ENCODE data around the gene CDH9. TPM values are rescaled to one million over a fixed set of nuclear protein-coding genes. Genes with fewer than 3 reads are reported as not detected.

The CDH9 gene
- total RNA-seq, 2 experiments from 2014 or later: not detected

- no peak for TF ChIP-seq CTCF (IDR thresholded peaks at IDR 0.05)
- POLR2A ChIA-PET: no interaction called here
- no peaks in the 10 kb centered on the region for H3K4me1 ChIP-seq (ENCODE audit: insufficient read depth, low read length)
- H3K36me3 ChIP-seq (ENCODE audit: insufficient read depth, low read length): no peaks in the 10 kb centered on the region
- ATAC-seq (ENCODE audit: poor library complexity): no peak
- H3K27me3 Mint-ChIP-seq: no peaks in the 10 kb centered on the region
- H3K27ac Mint-ChIP-seq: no peak overlapping the region
- no peak overlapping the region for H3K4me3 Mint-ChIP-seq
- H3K27ac ChIP-seq (ENCODE audit: low read depth in 1 of 2, low read length in 2 of 2): no peak overlapping the region
- no peaks in the 10 kb centered on the region for H3K27me3 ChIP-seq (ENCODE audit: control insufficient read depth in 1 of 2, insufficient read depth in 2 of 2, low read length in 2 of 2)
- no peak overlapping the region for H3K4me3 ChIP-seq (ENCODE audit: low read length)
- H3K9me3 Mint-ChIP-seq: peaks cover 17% of the 10 kb centered on the region
- H3K4me1 Mint-ChIP-seq (ENCODE audit: low read depth): no peaks in the 10 kb centered on the region
- CTCF ChIA-PET: no interaction called here
- intact Hi-C loops (cut with DNase I, micrococcal nuclease): no loop called here
- no peaks in the 10 kb centered on the region for H3K36me3 Mint-ChIP-seq (ENCODE audit: low read depth)
- DNase-seq: no peak
- peaks cover 0 to 6% of the 10 kb centered on the region in 2 experiments for H3K9me3 ChIP-seq (ENCODE audit: control insufficient read depth in 1 of 2, insufficient read depth in 1 of 2, low read length in 2 of 2)
Observed at GRCh38 chr5:26986985-26987384, 51.4 kb downstream of the CDH9 start.

GRCh38 chr5:26981750-26982149 lies 56.6 kb downstream of the CDH9 start:
- H3K27me3 ChIP-seq (ENCODE audit: control insufficient read depth in 1 of 2, insufficient read depth in 2 of 2, low read length in 2 of 2): no peaks in the 10 kb centered on the region
- peaks cover 11% of the 10 kb centered on the region for H3K9me3 Mint-ChIP-seq
- intact Hi-C loops (cut with DNase I, micrococcal nuclease): no loop called here
- DNase-seq: no peak
- H3K4me3 Mint-ChIP-seq: no peak overlapping the region
- no peaks in the 10 kb centered on the region for H3K27me3 Mint-ChIP-seq
- peaks cover 0 to 5% of the 10 kb centered on the region in 2 experiments for H3K9me3 ChIP-seq (ENCODE audit: control insufficient read depth in 1 of 2, insufficient read depth in 1 of 2, low read length in 2 of 2)
- POLR2A ChIA-PET: no interaction called here
- no peaks in the 10 kb centered on the region for H3K36me3 Mint-ChIP-seq (ENCODE audit: low read depth)
- H3K4me3 ChIP-seq (ENCODE audit: low read length): no peak overlapping the region
- no peak for ATAC-seq (ENCODE audit: poor library complexity)
- no peaks in the 10 kb centered on the region for H3K4me1 Mint-ChIP-seq (ENCODE audit: low read depth)
- CTCF ChIA-PET: interaction anchor here (0.6 kb wide), 1 partner anchor 1014 kb away, joined by 3 read pairs; no protein-coding TSS in a partner anchor
- no peak for TF ChIP-seq CTCF (IDR thresholded peaks at IDR 0.05)
- no peak overlapping the region for H3K27ac Mint-ChIP-seq
- no peaks in the 10 kb centered on the region for H3K4me1 ChIP-seq (ENCODE audit: insufficient read depth, low read length)
- no peaks in the 10 kb centered on the region for H3K36me3 ChIP-seq (ENCODE audit: insufficient read depth, low read length)
- no peak overlapping the region for H3K27ac ChIP-seq (ENCODE audit: low read depth in 1 of 2, low read length in 2 of 2)

- Histone ChIP-seq H3K4me1 (ENCODE audit: insufficient read depth, low read length) (no peaks in the 10 kb centered on the region), H3K4me3 (ENCODE audit: low read length) (no peak overlapping the region), H3K27ac (ENCODE audit: low read depth in 1 of 2, low read length in 2 of 2) (no peak overlapping the region), H3K9me3 (ENCODE audit: control insufficient read depth in 1 of 2, insufficient read depth in 1 of 2, low read length in 2 of 2) (peaks cover 0 to 6% of the 10 kb centered on the region in 2 experiments), H3K27me3 (ENCODE audit: control insufficient read depth in 1 of 2, insufficient read depth in 2 of 2, low read length in 2 of 2) (no peaks in the 10 kb centered on the region), H3K36me3 (ENCODE audit: insufficient read depth, low read length) (no peaks in the 10 kb centered on the region)
- no peak for TF ChIP-seq CTCF (IDR thresholded peaks at IDR 0.05)
- ChIA-PET CTCF (no interaction called here), POLR2A (no interaction called here)
- Mint-ChIP-seq H3K4me1 (ENCODE audit: low read depth) (no peaks in the 10 kb centered on the region), H3K27me3 (no peaks in the 10 kb centered on the region), H3K27ac (no peak overlapping the region), H3K9me3 (peaks cover 7% of the 10 kb centered on the region), H3K36me3 (ENCODE audit: low read depth) (no peaks in the 10 kb centered on the region), H3K4me3 (no peak overlapping the region)
- intact Hi-C loops (cut with DNase I, micrococcal nuclease): no loop called here
- DNase-seq: no peak
- no peak for ATAC-seq (ENCODE audit: poor library complexity)
Observed at GRCh38 chr5:26959290-26959689, 79.1 kb downstream of the CDH9 start.

Measured in CD4-positive, alpha-beta T cell (primary cell).